ENCODE measurements around the gene ACOT7.

Gene ACOT7

DNA sequence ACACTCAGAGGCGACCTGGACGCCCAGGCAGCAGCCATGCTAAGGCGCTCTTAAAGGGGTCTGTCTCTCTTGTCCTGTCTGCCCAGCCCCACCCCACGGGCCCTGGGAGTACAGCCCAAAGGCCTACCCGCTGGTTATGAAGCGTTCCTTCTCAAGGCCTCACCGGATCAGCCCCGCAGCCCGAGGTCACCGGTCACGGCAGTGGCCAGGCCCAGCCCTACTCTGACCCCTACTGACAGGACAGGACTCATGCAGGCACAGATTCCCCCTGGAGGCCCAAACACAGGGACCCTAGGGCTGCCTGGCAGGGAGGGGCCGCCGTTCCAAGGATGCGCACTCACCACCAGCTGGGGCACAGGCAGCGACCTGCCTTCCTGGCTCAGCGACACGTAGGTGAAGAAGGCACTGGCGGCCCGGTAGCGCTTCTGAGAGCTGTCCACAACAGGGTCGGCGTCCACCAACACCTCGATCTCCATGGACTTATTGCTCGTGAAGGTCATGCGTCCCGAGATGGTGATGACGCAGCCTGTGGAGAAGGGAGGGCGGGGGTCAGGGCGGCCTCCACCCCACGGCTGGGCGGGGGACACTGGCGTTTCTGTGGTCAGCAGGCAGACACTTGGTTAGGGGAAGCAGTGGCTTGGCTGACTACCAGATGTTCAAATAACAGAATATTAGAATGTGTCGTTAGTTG, 112.7 kb downstream of the ACOT7 start:
- DNase-seq, result no peak

DNA sequence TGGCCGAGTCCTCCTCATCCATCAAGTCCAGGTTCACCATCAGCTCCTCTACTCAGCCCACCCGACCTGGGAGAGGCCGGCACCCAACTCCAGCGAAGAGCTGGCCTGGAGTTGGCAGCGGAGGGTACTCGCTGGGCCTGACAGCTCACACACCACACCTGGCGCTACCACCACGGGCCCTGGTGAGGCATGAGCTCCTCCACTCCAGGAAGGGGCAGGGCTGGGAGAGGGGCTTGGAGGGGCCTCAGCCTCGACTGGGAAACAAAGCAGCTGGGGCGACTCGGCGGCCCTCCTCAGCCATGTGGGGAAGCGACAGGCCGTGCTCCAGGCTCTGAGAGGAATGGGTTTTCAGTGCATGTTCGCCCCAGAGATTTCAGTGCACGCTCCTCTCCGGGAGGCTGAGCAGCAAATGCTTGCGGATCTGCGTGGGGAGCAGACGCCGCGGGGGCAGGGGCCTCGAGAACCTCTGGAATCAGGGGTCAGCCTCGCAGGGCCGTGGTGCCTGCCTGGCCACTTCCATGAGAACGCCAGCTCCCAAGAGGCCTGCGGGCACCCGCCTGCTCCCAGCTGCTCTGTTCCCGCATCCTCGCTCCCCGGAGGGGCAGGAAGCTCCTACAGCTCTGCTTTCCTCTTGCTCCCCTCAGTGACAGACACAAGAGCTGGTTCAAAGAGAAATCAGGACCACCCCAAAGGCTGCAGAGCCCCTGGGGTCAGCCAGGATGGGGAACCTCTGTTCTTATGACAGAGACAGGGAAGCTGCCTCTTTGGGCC, 113.8 kb downstream of the ACOT7 start:
- DNase-seq, result no peak

DNA sequence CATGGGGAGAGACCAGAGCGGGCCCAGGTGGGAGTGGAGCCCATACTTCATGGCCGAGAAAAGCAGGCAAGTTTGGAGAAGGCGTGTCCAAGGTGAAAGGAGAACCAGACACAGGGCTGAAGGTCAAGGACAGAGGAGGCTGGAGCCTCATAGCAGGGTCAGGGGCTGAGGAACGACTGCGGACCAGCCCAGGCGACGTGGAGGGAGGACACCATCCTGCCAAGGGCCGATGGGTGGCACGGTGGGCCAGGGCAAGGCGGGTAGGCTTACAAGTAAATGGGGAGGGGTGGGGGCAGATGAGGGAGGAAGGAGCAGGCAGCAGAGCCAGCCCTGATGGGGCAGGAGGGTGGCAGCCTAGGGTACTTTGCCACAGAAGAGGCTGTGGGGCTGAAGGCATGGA, 114.5 kb downstream of the ACOT7 start:
- DNase-seq, result no peak

- no peak for DNase-seq
Measured at GRCh38 chr1:6278263-6278662, 115.3 kb downstream of the ACOT7 start.

DNA sequence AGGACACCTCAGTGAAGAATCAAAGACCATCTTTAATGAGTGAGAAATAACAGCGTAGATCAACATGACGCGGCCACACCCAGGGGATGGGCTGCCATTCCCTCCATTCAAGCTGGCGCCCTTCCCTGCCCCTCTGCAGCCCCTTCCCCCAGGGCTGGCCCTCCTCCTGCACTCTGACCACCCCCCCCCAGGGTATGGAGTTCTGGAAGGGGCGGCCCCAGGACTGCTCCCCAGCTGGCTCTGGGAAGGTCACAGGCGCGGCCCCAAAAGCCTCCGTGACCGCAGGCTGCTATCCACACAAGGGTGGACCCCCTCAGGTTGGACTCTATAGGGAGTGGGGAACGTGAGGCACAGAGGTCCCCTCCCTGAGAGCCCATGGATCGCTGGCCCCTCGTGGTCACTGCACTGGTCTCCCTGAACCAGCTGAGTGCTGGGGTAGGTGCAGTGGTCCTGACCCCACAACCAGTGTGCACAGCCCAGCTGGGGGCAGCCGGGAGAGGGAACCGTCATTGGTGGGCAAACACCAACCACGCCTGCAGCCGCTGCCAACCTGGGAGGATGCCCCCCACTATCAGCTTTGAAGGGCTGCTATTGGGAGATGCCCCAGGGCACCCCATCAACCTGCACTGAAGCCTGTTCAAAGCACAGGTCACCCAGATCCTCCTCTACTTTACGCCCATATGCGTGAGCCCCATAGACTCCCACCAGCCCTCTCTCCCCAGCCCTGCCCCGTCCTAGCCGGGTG, 116.6 kb downstream of the ACOT7 start:
- DNase-seq, result no peak

GRCh38 chr1:6275826-6276782, 117.5 kb downstream of the ACOT7 start:
- DNase-seq, result no peak

DNA sequence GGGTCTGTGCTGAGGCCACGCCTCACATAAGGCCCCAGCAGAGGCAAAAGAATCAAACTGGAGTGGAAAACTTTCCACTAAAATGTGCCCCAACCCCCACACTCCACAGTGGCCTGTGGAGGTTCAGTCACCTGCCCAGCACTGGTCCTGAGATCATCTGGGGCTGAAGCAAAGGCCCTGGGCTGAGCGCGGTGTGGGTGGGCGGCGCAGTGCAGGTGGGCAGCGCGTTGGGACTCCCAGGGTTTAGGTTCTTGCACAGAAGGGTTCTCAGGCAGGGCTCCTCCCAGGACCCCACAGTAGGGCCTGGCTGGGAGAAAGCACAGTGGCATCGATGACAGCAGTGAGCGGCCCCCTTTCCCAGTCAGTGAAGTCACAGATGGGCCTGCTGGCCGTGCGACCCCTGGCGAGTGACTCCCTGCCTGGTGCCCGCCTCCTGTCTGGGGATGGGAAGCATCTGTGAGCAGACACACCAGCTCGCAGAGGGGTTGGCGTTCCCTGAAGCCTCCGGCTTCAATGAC, 118.9 kb downstream of the ACOT7 start:
- no peak for DNase-seq

DNA sequence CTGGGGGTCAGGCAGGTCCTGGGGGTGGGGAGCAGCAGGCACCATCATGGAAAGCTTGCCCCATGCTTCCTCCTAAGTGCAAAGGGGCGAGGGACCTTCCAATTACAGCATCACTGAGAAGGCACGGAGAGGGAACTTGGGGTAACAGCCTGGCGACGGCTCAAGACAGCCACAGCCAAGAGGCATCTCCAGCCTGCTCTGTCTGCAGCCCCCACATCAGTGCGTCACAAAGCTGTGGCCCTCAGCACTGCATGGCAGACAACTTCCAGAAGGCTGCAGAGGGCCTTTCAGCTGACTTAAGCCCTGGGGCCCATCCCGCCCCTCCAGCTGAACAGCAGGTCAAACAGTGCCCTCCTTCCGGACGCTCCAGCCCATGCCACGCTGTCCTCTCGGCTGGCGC, 119.5 kb downstream of the ACOT7 start:
- no peak for DNase-seq

GRCh38 chr1:6273380-6273891, 120.1 kb downstream of the ACOT7 start:
- DNase-seq, result no peak

GRCh38 chr1:6272868-6273267, 120.7 kb downstream of the ACOT7 start:
- DNase-seq, result no peak

DNA sequence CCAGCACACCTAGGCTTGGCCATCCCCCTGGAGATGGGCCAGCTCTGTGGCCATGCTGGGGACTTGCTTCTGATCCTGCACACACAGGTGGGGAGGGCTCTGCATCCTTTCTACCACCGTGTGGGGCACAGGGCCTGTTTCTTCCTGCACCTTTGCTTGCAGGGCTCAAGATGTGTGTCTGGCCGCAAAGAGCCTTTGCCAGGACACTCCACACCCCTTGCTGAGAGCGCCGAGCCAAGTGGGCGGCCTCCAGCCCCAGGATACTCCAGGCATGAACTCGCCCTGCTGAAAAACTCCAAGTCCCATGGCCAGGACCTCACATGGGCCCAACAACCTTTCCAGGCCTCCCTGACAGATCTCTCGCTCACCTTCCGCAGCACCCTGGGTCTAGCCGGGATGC, 121.1 kb downstream of the ACOT7 start:
- DNase-seq, result no peak

GRCh38 chr1:6271554-6271953, 122.0 kb downstream of the ACOT7 start:
- DNase-seq, result no peak

- no peak for DNase-seq
Measured at GRCh38 chr1:6271006-6271405, 122.6 kb downstream of the ACOT7 start.

DNA sequence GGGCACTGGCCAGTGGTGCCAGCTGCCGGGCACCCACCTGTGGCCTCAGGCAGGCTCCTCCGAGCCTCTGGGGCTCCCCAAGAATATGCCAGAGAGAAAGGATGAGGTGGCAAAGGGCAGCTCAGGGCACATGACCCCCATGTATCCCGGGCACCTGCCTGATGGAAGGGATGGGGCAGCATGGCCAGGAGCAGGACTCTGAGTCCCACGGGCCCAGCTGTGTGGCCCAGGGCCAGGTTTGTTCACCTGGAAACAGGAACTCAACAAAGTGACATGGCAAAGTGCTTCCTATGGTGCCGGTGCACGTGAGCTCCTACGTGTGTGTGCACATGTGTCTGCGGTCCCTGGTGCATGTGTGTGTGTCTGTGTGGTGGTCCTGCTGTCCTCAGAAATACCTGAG, 123.2 kb downstream of the ACOT7 start:
- no peak for DNase-seq

DNA sequence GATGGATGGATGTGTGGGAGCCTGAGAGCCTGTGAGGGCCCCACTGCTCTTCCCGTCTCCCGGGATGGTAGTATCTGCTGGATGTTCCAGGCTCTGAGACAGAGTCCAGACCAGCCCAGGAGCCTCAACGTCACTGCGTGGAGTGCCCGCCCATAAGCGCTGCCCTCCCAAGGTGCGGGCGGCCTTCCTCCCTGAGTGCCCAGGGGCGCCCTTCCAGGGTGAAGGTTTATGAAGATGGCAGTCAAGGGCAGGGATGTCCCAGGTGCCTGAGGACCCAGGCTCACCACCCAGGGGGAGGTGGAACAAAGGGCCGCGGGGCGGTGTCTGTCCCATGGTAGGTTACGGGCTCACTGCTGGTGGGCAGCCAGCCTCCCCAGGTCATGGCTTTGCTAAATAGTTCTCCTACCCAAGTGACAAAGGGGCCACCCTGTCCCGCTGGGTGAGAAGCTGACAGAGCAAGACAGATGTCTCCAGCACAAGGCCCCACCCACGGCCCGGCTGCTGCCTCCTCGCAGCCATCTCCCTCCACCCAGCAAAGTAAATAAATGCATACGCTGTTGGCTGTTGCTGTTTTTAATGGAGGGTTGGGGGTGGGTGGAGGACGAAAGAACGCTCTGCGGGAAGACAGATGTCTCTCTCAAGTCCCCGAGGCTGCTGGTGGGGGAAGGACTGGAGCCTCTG, 123.7 kb downstream of the ACOT7 start:
- DNase-seq, result no peak

- no peak for DNase-seq
Measured at GRCh38 chr1:6269296-6269695, 124.3 kb downstream of the ACOT7 start.

DNA sequence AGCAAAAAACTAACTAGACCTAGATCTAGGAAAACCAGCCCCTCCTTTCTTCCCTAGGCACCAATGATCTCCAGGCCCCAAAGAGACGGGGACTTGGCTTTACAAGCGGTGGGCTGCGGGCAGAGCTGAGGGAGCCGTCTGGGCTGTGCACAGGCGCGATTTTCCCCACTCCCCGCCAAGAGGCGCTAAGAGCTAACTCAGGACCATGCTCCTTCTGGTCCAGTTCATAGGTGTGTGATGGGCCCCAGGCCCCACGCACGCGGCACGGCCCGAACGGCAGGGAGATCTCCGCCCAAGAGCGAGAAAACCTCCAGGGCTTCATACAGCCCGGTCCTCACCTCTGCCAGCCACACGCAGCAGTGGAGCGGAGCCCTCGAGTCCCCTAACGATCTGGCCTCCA, 125.2 kb downstream of the ACOT7 start:
- DNase-seq, result no peak

DNA sequence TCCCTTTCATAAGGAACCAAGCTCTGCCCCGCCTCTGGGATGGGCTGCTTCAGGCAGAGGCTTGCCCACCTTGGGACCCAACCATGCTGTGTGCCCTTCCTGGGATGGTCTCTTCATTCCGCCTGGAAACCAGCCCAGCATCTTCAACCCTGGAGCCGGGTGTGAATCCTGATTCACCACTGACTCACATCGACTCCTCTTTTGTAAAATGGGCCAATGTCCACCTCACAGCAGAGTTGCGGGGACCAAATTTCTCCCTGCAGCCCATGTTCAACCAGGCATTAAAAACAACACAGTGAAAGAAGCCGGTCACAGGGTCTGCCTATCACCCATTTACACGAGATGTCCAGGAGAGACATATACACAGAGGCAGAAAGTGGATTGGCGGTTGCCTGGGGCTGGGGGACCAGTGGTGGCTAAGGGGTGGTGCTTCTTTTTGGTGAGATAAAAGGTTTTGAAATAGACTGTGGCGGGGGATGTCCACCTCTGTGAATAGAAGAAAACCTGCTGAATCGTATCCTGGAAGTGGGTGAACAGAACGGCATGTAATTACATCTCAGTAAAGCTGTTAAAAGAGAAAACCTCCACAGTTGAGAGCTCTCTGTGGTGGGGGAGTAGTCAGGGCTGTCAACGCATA, 125.8 kb downstream of the ACOT7 start:
- DNase-seq, result no peak

- no peak for DNase-seq
Measured at GRCh38 chr1:6266641-6267040, 126.9 kb downstream of the ACOT7 start.

- no peak for DNase-seq
Measured at GRCh38 chr1:6265151-6265550, 128.4 kb downstream of the ACOT7 start.

DNA sequence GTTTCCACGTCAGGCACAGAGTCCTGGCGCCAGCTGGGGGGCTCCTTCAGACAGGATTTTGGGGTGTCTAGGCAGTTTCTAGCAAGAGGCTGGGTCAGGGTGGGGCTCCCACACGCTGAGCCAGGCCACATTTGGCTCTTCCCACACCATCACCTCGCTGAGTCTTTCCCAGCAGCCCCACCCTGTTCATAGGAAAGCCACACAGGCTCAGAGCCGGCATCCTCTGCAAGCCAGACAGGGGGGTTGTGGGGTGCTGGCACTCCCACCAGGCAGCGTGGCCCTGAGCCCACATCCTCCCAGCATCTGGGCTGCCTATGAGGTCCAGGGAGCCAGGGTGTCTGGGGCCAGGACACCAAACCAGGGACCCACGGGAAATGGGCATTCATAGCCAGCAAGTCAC, 129.9 kb downstream of the ACOT7 start:
- no peak for DNase-seq
